HCT116 (cell line): ENCODE results near the gene TLCD3B. TPM values are rescaled to one million over a fixed set of nuclear protein-coding genes. Genes with fewer than 3 reads are reported as not detected.
"Not testable (repeated sequence)": the region's sequence is repeated elsewhere in the genome, so short reads cannot be mapped to it uniquely, and the experiment has no call there.

Source experiments
- ATAC-seq: fragments of 200-7000 bp; cut with Tn5 transposase; 2 replicates; pipeline ENCODE4 v1.9.1; 2020; ENCODE audit warnings: mild to moderate bottlenecking, moderate library complexity
- BruUV-seq: library from RNA; stranded (reverse); fragments of 400-500 nt; replicated peaks from 2 replicates; lab custom pipeline; 2021; lab: Mats Ljungman, UMichigan
- CTCF ChIA-PET: fragments of 300-600 bp; sonication (Branson Sonifier 250); formaldehyde crosslinking; loops from one replicate; lab custom pipeline; 2021; ENCODE audit warnings: antibody characterized with exemption; lab: Charles Lee
- POLR2A ChIA-PET: fragments of 300-600, 350-600 bp; sonication (Branson Sonifier 250); formaldehyde crosslinking; loops from one replicate; lab custom pipeline; 2021; ENCODE audit warnings: antibody characterized with exemption; lab: Charles Lee
- RAD21 ChIA-PET, 2 experiments: fragments of 300-600 bp; sonication (Branson Sonifier 250); formaldehyde crosslinking; loops; one replicate each; lab custom pipeline; 2023; ENCODE audit warnings: low total read pairs in 2 of 2; ENCODE audit not compliant: uncharacterized antibody in 2 of 2, unreplicated experiment in 2 of 2, low non-redundant PET in 1 of 2; lab: Charles Lee
- DNase-seq: peaks from one replicate; pipeline ENCODE4 v3.0.0-alpha.2; 2010; ENCODE audit warnings: low read depth, low spot score
- H2AFZ ChIP-seq: fragments of 200-600 bp; shearing (Covaris generic), sonication (generic); 2 replicates; pipeline ENCODE4 v1.6.1; 2017; ENCODE audit warnings: low read depth, mixed run types, mixed read lengths, antibody characterized with exemption, low read length; ENCODE audit not compliant: poor library complexity, severe bottlenecking
- H3K27ac ChIP-seq: 2 replicates; pipeline ENCODE4 v1.5.1; 2012; ENCODE audit warnings: low read depth, low read length
- H3K27me3 ChIP-seq: fragments of 200-600 bp; sonication (generic); 2 replicates; pipeline ENCODE4 v1.6.1; 2016; ENCODE audit warnings: mixed run types, low read length, mixed read lengths; ENCODE audit not compliant: insufficient read depth
- H3K36me3 ChIP-seq, 2 experiments: fragments of 200-500 bp in 1 of 2; fragments of 200-600 bp in 1 of 2; sonication (Bioruptor generic) in 1 of 2; sonication (generic) in 1 of 2; 2 replicates each; pipeline versions ENCODE4 v1.5.1 to v1.6.1; 2014 to 2016; ENCODE audit warnings: low read length in 2 of 2, inconsistent platforms in 1 of 2, mixed read lengths in 1 of 2, mixed run types in 1 of 2; ENCODE audit not compliant: insufficient read depth in 2 of 2, control insufficient read depth in 1 of 2
- H3K4me1 ChIP-seq, 2 experiments: fragments of 200-600 bp in 1 of 2; sonication (generic) in 1 of 2; 2 replicates each; pipeline versions ENCODE4 v1.5.1 to v1.6.1; 2012 to 2017; ENCODE audit warnings: low read length in 2 of 2, inconsistent platforms in 1 of 2, mild to moderate bottlenecking in 1 of 2, mixed read lengths in 1 of 2, mixed run types in 1 of 2, moderate library complexity in 1 of 2; ENCODE audit not compliant: insufficient read depth in 2 of 2, control insufficient read depth in 1 of 2
- H3K4me2 ChIP-seq: fragments of 200-600 bp; sonication (generic); 2 replicates; pipeline ENCODE4 v1.6.1; 2017; ENCODE audit warnings: mixed run types, low read length, mixed read lengths
- H3K4me3 ChIP-seq, 2 experiments: fragments of 200-600 bp in 1 of 2; sonication (generic) in 1 of 2; replicated peaks in 1 of 2; 2 replicates each; pipeline ENCODE4 v1.5.1; 2011 to 2016; ENCODE audit warnings: low read length in 2 of 2, control low read depth in 1 of 2, low read depth in 1 of 2, mild to moderate bottlenecking in 1 of 2, mixed read lengths in 1 of 2, mixed run types in 1 of 2
- H3K79me2 ChIP-seq: fragments of 200-600 bp; sonication (generic); 2 replicates; pipeline ENCODE4 v1.6.1; 2017; ENCODE audit warnings: mild to moderate bottlenecking, mixed run types, low read length, moderate library complexity, mixed read lengths; ENCODE audit not compliant: insufficient read depth
- H3K9ac ChIP-seq: fragments of 200-600 bp; sonication (generic); 2 replicates; pipeline ENCODE4 v1.6.1; 2016; ENCODE audit warnings: low read length, mixed read lengths
- H3K9me2 ChIP-seq: fragments of 200-600 bp; sonication (generic), shearing (Covaris generic); 2 replicates; pipeline ENCODE4 v1.6.1; 2017; ENCODE audit warnings: mixed run types, mild to moderate bottlenecking, moderate library complexity; ENCODE audit not compliant: insufficient read depth
- H3K9me3 ChIP-seq, 2 experiments: fragments of 200-500 bp in 1 of 2; fragments of 200-600 bp in 1 of 2; sonication (Bioruptor generic) in 1 of 2; sonication (generic) in 1 of 2; 2 replicates each; pipeline ENCODE4 v1.6.1; 2014 to 2017; ENCODE audit warnings: low read length in 2 of 2, mixed read lengths in 2 of 2, inconsistent platforms in 1 of 2, low read depth in 1 of 2, mild to moderate bottlenecking in 1 of 2, mixed run types in 1 of 2, moderate library complexity in 1 of 2; ENCODE audit not compliant: control insufficient read depth in 1 of 2, insufficient read depth in 1 of 2
- H4K20me1 ChIP-seq: fragments of 200-600 bp; sonication (generic), shearing (Covaris generic); 2 replicates; pipeline ENCODE4 v1.6.1; 2017; ENCODE audit warnings: mixed run types, mild to moderate bottlenecking, moderate library complexity; ENCODE audit not compliant: insufficient read depth
- ATF3 ChIP-seq: IDR thresholded peaks from 2 replicates; pipeline ENCODE4 v1.6.1; 2012
- EGR1 ChIP-seq: IDR thresholded peaks from 2 replicates; pipeline ENCODE4 v1.6.1; 2012; ENCODE audit warnings: low read depth
- POLR2AphosphoS5 ChIP-seq: IDR thresholded peaks from 2 replicates; pipeline ENCODE4 v1.6.1; 2011; ENCODE audit warnings: mild to moderate bottlenecking, low read depth, low read length, moderate library complexity
- RAD21 ChIP-seq: IDR thresholded peaks from 2 replicates; pipeline ENCODE4 v1.6.1; 2012; ENCODE audit warnings: low read depth, mild to moderate bottlenecking
- REST ChIP-seq: IDR thresholded peaks from 2 replicates; pipeline ENCODE4 v1.6.1; 2012; ENCODE audit warnings: low read depth
- SIN3A ChIP-seq: IDR thresholded peaks from 2 replicates; pipeline ENCODE4 v1.6.1; 2012; ENCODE audit warnings: low read depth
- intact Hi-C: fragments of 100-400 bp; cut with micrococcal nuclease; formaldehyde crosslinking; loops from 2 replicates; pipeline ENCODE4 v1.10.0; 2022
- total RNA-seq: library from RNA; stranded (reverse); gene quantifications from one replicate; pipeline ENCODE4 v1.2.1, GENCODE V29; 2021; ENCODE audit not compliant: unreplicated experiment

TLCD3B gene
- total RNA-seq, 1 experiment from 2014 or later = 1.0 TPM

- no peaks in the 10 kb centered on the region for H3K9me2 ChIP-seq
- no peaks in the 10 kb centered on the region for H3K27me3 ChIP-seq
- H2AFZ ChIP-seq = no peak overlapping the region
- no peak overlapping the region for H3K4me2 ChIP-seq
- no peaks in the 10 kb centered on the region for H3K9me3 ChIP-seq
- intact Hi-C loops = no loop called here
- no peaks in the 10 kb centered on the region for H4K20me1 ChIP-seq
- CTCF ChIA-PET = interaction anchor here (1.6 to 2.6 kb wide), 2 partner anchors 14 to 170 kb away, joined by 3 to 8 read pairs; no protein-coding TSS in a partner anchor
- H3K9ac ChIP-seq = no peak overlapping the region
- ATAC-seq = no peak
- no peaks in the 10 kb centered on the region for H3K36me3 ChIP-seq
- H3K4me3 ChIP-seq = no peak overlapping the region
- H3K79me2 ChIP-seq = no peaks in the 10 kb centered on the region
- no peak overlapping the region for H3K27ac ChIP-seq
- TF ChIP-seq EGR1 (no peak), REST (no peak), SIN3A (no peak), ATF3 (no peak), RAD21 (no peak), POLR2AphosphoS5 (no peak)
- TF ChIP-seq, all 23 proteins: peak for 0
- RAD21 ChIA-PET = no interaction called here
- no TSS peak for BruUV-seq
- peaks cover 0 to 18% of the 10 kb centered on the region in 2 experiments; a peak in 3 of 4 replicates for H3K4me1 ChIP-seq
- POLR2A ChIA-PET = interaction anchor here (1.4 kb wide), 1 partner anchor 156 kb away, joined by 3 read pairs; the partner anchor contains the start of gene CDIPT
- DNase-seq = no peak
Measured at GRCh38 chr16:30018731-30019158, 12.3 kb downstream of the TLCD3B start.

- POLR2A ChIA-PET, H3K9ac ChIP-seq, H4K20me1 ChIP-seq, BruUV-seq, H3K27ac ChIP-seq, H3K4me3 ChIP-seq, intact Hi-C loops, H2AFZ ChIP-seq, H3K9me3 ChIP-seq, H3K4me2 ChIP-seq, RAD21 ChIA-PET, H3K9me2 ChIP-seq, H3K36me3 ChIP-seq, H3K27me3 ChIP-seq, H3K79me2 ChIP-seq, ATAC-seq, DNase-seq: not testable (repeated sequence)
- CTCF ChIA-PET = interaction anchor here (1.6 to 2.6 kb wide), 2 partner anchors 14 to 169 kb away, joined by 3 to 8 read pairs; no protein-coding TSS in a partner anchor
- peaks cover 0 to 18% of the 10 kb centered on the region in 2 experiments; a peak in 3 of 4 replicates for H3K4me1 ChIP-seq
Measured at GRCh38 chr16:30017937-30018336, 13.1 kb downstream of the TLCD3B start.
